UCSD-AML1 (cell line): ENCODE data around the gene TLL2.

Source experiments
- DNase-seq: peaks from one replicate; lab custom pipeline; 2025; ENCODE audit not compliant: unreplicated experiment; lab: John Stamatoyannopoulos, UW

Gene TLL2

GRCh38 chr10:96427291-96427690 is 86.4 kb downstream of the TLL2 start:
- no peak for DNase-seq

GRCh38 chr10:96422525-96422924 is 91.2 kb downstream of the TLL2 start:
- no peak for DNase-seq

- no peak for DNase-seq
Measured at GRCh38 chr10:96421995-96422394, 91.7 kb downstream of the TLL2 start.

- DNase-seq = no peak
Measured at GRCh38 chr10:96420228-96421009, 93.3 kb downstream of the TLL2 start.

GRCh38 chr10:96419351-96419750 is 94.4 kb downstream of the TLL2 start:
- DNase-seq = no peak

GRCh38 chr10:96418582-96418981 is 95.1 kb downstream of the TLL2 start:
- no peak for DNase-seq

- DNase-seq = no peak
Measured at GRCh38 chr10:96417441-96417840, 96.3 kb downstream of the TLL2 start.

- no peak for DNase-seq
Measured at GRCh38 chr10:96416643-96417042, 97.1 kb downstream of the TLL2 start.

GRCh38 chr10:96415891-96416554 is 97.7 kb downstream of the TLL2 start:
- no peak for DNase-seq

- DNase-seq = no peak
Measured at GRCh38 chr10:96415150-96415890, 98.4 kb downstream of the TLL2 start.

- no peak for DNase-seq
Measured at GRCh38 chr10:96414303-96414702, 99.4 kb downstream of the TLL2 start.

- no peak for DNase-seq
Measured at GRCh38 chr10:96413151-96413787, 100.5 kb downstream of the TLL2 start.

- DNase-seq = no peak
Measured at GRCh38 chr10:96411716-96412320, 101.9 kb downstream of the TLL2 start.

GRCh38 chr10:96410296-96410695 is 103.4 kb downstream of the TLL2 start:
- DNase-seq = no peak

- no peak for DNase-seq
Measured at GRCh38 chr10:96408201-96408600, 105.5 kb downstream of the TLL2 start.

- no peak for DNase-seq
Measured at GRCh38 chr10:96407560-96408069, 106.1 kb downstream of the TLL2 start.

GRCh38 chr10:96406091-96406490 is 107.6 kb downstream of the TLL2 start:
- DNase-seq = no peak

GRCh38 chr10:96402417-96403305 is 111.1 kb downstream of the TLL2 start:
- no peak for DNase-seq

- DNase-seq = no peak
Measured at GRCh38 chr10:96401036-96401435, 112.7 kb downstream of the TLL2 start.

- no peak for DNase-seq
Measured at GRCh38 chr10:96400465-96400864, 113.3 kb downstream of the TLL2 start.
